BJ (cell line): ENCODE results near the gene KIF6. TPM values are rescaled to one million over a fixed set of nuclear protein-coding genes. Genes with fewer than 3 reads are reported as not detected.

Source experiments
- CTCF ChIA-PET: fragments of 350-600 bp; formaldehyde crosslinking; extraction: SDS; loops from one replicate; lab custom pipeline; 2021; ENCODE audit warnings: antibody characterized with exemption, inconsistent platforms; lab: Yijun Ruan, JAX
- POLR2A ChIA-PET: fragments of 300-600 bp; sonication (Branson Sonifier 250); formaldehyde crosslinking; extraction: SDS; loops from one replicate; lab custom pipeline; 2021; ENCODE audit warnings: antibody characterized with exemption; lab: Charles Lee
- DNase-seq: peaks from one replicate; pipeline ENCODE4 v3.0.0-alpha.2; 2011; ENCODE audit warnings: low read depth
- H3K27me3 ChIP-seq: 2 replicates; pipeline ENCODE4 v1.6.0; 2011; ENCODE audit warnings: low read length; ENCODE audit not compliant: control insufficient read depth, insufficient read depth
- H3K36me3 ChIP-seq: 2 replicates; pipeline ENCODE4 v1.5.1; 2011; ENCODE audit warnings: low read length; ENCODE audit not compliant: control insufficient read depth, insufficient read depth
- H3K4me3 ChIP-seq: 2 replicates; pipeline ENCODE4 v1.5.1; 2011; ENCODE audit warnings: low read depth, mild to moderate bottlenecking, control low read depth, low read length
- polyA plus RNA-seq: library from polyadenylated mRNA; depleted of rRNA; stranded (reverse); fragments of >200 nt; gene quantifications from 2 replicates; pipeline ENCODE4 v1.2.3, GENCODE V29; 2011
- TF ChIP-seq, protein P1 (sequence below): IDR thresholded peaks from 2 replicates; pipeline ENCODE4 v1.5.1; 2011; ENCODE audit warnings: low read depth, mild to moderate bottlenecking, control low read depth, inconsistent platforms, low read length, moderate library complexity; ENCODE audit not compliant: insufficient read depth

KIF6 gene
- polyA plus RNA-seq, 1 experiment = 0.56 TPM

DNA sequence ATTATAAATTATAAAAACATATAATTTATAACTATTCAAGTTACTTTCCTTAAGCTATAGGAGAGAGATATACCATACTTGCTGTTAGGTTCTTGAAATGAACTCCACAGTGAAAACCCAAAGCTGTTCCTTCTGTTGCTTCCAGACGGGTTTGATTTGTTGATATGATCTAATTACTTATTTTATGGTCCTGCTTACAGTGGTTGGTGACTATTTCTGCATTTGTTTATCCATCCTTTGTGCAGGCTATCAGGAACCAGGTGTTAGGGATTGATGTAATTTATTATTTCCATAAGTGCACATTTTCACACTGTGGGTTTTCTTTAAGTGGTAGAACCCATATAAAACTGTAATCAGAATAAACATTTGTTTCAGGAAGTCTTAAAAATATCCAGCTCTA lies 167.1 kb downstream of the KIF6 start:
- H3K27me3 ChIP-seq = no peaks in the 10 kb centered on the region
- DNase-seq = no peak
- ChIA-PET POLR2A (no interaction called here), CTCF (interaction anchor here (0.6 to 1.2 kb wide), 2 partner anchors 9 to 27 kb away, joined by 3 read pairs; no protein-coding TSS in a partner anchor)
- H3K4me3 ChIP-seq = no peak overlapping the region
- H3K36me3 ChIP-seq = no peaks in the 10 kb centered on the region
- TF ChIP-seq, protein P1, sequence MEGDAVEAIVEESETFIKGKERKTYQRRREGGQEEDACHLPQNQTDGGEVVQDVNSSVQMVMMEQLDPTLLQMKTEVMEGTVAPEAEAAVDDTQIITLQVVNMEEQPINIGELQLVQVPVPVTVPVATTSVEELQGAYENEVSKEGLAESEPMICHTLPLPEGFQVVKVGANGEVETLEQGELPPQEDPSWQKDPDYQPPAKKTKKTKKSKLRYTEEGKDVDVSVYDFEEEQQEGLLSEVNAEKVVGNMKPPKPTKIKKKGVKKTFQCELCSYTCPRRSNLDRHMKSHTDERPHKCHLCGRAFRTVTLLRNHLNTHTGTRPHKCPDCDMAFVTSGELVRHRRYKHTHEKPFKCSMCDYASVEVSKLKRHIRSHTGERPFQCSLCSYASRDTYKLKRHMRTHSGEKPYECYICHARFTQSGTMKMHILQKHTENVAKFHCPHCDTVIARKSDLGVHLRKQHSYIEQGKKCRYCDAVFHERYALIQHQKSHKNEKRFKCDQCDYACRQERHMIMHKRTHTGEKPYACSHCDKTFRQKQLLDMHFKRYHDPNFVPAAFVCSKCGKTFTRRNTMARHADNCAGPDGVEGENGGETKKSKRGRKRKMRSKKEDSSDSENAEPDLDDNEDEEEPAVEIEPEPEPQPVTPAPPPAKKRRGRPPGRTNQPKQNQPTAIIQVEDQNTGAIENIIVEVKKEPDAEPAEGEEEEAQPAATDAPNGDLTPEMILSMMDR = no peak

DNA sequence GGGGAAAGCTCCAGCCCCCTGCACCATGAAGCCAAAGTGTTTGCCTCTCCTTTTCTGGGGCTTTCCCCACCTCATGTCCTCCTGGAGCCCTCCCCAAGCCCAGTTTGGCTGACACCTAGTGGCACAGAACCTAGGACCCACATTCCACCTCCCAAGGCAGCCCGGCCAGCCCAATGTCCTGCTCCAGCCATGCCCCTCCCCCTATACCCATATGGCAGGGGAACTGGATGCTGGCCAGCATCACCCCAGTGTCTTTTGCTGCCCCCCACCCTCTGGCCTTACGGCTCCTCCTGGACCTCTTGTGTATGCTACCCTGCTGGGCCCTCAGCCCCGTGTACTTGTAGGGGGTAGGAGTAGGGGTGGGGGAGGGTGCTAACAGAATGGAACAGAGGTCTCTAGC lies 170.1 kb downstream of the KIF6 start:
- no peaks in the 10 kb centered on the region for H3K36me3 ChIP-seq
- H3K4me3 ChIP-seq = no peak overlapping the region
- H3K27me3 ChIP-seq = no peaks in the 10 kb centered on the region
- TF ChIP-seq, protein P1 = no peak
- no peak for DNase-seq
- POLR2A ChIA-PET = no interaction called here
- CTCF ChIA-PET = interaction anchor here (1.4 kb wide), 1 partner anchor 10 kb away, joined by 4 read pairs; no protein-coding TSS in a partner anchor

DNA sequence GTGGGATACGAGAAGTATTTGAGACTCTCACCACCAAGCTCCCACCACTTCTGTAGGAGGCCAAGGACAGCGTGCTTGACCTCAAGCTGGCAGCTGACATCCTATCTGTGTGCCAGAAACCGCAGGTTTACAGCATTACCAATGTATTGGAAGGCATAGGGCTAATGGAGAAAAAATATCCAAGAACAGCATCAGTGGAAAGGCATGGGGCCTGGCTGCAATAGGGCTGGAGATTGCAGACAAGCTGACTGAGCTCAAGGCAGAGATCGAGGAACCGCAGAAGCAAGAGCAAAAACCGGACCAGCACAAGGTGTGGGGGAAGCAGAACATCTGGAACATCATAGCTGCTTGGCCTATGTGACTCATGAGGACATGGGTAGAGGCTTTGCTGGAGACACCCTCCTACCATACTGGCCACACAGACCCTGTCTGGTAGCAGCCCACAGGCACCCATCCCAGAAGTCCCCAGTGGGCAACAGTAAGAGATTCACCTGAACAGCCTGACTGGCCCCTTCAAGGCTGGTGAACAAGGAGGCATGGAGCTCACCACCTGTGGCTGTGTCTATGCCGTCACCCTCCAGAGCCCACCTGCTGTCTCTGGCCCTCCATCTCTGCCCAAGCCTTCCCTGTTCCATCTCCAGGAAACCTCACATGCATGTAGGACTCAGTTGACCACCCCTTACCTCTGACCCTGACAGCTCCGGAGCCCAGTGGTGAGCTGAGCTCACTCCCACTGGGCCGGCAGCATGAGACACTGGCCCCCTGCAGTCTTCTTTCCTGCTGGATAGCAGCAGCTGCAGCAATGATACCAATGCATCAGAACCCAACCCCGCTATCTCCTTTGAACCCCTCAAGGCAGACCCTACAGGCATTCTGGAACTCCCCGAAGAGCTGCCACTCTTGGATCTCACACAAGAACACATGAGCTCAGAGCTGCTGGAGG lies 171.1 kb downstream of the KIF6 start:
- H3K27me3 ChIP-seq = no peaks in the 10 kb centered on the region
- H3K36me3 ChIP-seq = no peaks in the 10 kb centered on the region
- H3K4me3 ChIP-seq = no peak overlapping the region
- CTCF ChIA-PET = interaction anchor here (1.3 to 1.4 kb wide), 2 partner anchors 9 to 13 kb away, joined by 3 to 4 read pairs; no protein-coding TSS in a partner anchor
- DNase-seq = no peak
- POLR2A ChIA-PET = no interaction called here
- TF ChIP-seq, protein P1 = no peak

DNA sequence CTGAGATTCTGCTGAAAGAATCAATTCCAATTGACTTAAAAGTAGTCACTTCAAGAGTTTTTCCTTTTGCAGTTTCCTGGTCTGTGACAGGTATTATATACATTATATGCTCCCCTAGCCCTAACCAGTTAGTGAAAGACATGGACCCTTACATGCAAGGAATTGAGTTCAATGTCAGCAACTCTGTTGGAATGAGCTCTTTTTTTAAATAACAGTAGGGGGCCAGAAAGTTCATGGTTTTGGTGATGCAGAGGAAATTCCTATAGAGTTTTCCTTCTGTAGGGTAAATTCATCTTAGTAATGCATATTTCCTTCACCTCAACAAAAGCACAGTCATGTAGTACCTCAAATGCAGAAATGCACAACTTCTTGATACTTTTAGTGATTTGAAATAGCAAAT lies 172.2 kb downstream of the KIF6 start:
- POLR2A ChIA-PET = interaction anchor here (0.6 kb wide), 1 partner anchor 283 kb away, joined by 3 read pairs; no protein-coding TSS in a partner anchor
- no peaks in the 10 kb centered on the region for H3K27me3 ChIP-seq
- DNase-seq = no peak
- H3K36me3 ChIP-seq = no peaks in the 10 kb centered on the region
- TF ChIP-seq, protein P1 = no peak
- H3K4me3 ChIP-seq = no peak overlapping the region
- CTCF ChIA-PET = interaction anchor here (1.0 to 1.3 kb wide), 2 partner anchors 14 to 1487 kb away, joined by 3 read pairs; no protein-coding TSS in a partner anchor

DNA sequence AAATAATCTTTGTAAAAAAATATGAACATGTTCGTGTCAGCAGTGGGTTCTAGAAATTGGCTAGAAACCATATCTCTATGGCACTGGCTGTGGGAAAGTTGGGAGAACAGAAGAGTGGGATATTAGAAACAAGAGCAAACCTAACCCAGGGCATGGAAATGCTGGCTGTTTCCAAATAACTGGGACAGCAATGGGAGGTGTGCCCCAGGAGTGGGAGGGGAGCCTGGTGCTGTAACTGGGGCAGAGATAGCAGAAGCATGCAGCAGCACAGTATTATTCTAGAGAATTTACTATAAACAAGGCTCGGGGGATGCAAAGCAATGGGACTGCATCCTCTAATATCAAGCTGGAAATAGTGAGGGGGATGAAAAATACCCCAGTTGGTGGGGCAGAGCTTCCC lies 175.0 kb downstream of the KIF6 start:
- Histone ChIP-seq H3K4me3 (no peak overlapping the region), H3K36me3 (no peaks in the 10 kb centered on the region), H3K27me3 (no peaks in the 10 kb centered on the region)
- POLR2A ChIA-PET = no interaction called here
- no peak for DNase-seq
- CTCF ChIA-PET = interaction anchor here (0.6 to 1.2 kb wide), 2 partner anchors 14 to 22 kb away, joined by 3 read pairs; no protein-coding TSS in a partner anchor
- TF ChIP-seq, protein P1 = no peak
